Esophagus muscularis mucosa (tissue), 4 donors: Measurements from ENCODE around the gene PROZ. TPM values are rescaled to one million over a fixed set of nuclear protein-coding genes. Genes with fewer than 3 reads are reported as not detected.

ENCODE experiments used
- DNase-seq: peaks from one replicate; pipeline ENCODE4 v3.0.0-alpha.2; 2017; ENCODE audit errors: extremely low spot score
- H3K27ac ChIP-seq, 4 donors: fragments of 200-600 bp; sonication (generic); replicated peaks in 1 of 4; 1 replicate in 3 of 4; 2 replicates in 1 of 4; pipeline ENCODE4 v1.5.1; 2016 to 2019; ENCODE audit warnings: mild to moderate bottlenecking in 1 of 4
- H3K27me3 ChIP-seq, 4 donors: fragments of 200-600 bp; sonication (generic); one replicate each; pipeline versions ENCODE4 v1.5.1 to v1.6.0; 2016 to 2019
- H3K36me3 ChIP-seq, 4 donors: fragments of 200-600 bp; sonication (generic); one replicate each; pipeline ENCODE4 v1.5.1; 2016 to 2019
- H3K4me1 ChIP-seq, 4 donors: fragments of 200-600 bp; sonication (generic); one replicate each; pipeline ENCODE4 v1.5.1; 2016 to 2019
- H3K4me3 ChIP-seq, 4 donors: fragments of 200-600 bp; sonication (generic); 1 replicate in 2 of 4; 2 replicates in 2 of 4; pipeline ENCODE4 v1.5.1; 2016 to 2019; ENCODE audit warnings: mild to moderate bottlenecking in 4 of 4, moderate library complexity in 1 of 4
- H3K9me3 ChIP-seq, 4 donors: fragments of 200-600 bp; sonication (generic); 1 replicate in 3 of 4; 2 replicates in 1 of 4; pipeline ENCODE4 v1.5.1; 2016 to 2019
- EP300 ChIP-seq: sonication (generic); formaldehyde crosslinking; IDR thresholded peaks from one replicate; pipeline ENCODE4 v1.6.1; 2017; ENCODE audit warnings: antibody characterized with exemption
- POLR2A ChIP-seq: fragments of 450-650 bp; IDR thresholded peaks from one replicate; pipeline ENCODE4 v1.6.1; 2017; ENCODE audit warnings: antibody characterized with exemption, moderate library complexity, mild to moderate bottlenecking, low read depth
- POLR2AphosphoS5 ChIP-seq, 2 donors: sonication (generic); formaldehyde crosslinking; IDR thresholded peaks; one replicate each; pipeline ENCODE4 v1.6.1; 2017; ENCODE audit warnings: antibody characterized with exemption in 2 of 2
- WGBS: methylation state at CpG from one replicate; pipeline ENCODE4 v1.1.5; 2018; 5-methylcytosine and 5-hydroxymethylcytosine counted together
- intact Hi-C: fragments of 100-400 bp; cut with DNase I; formaldehyde crosslinking; loops from one replicate; pipeline ENCODE4 v1.15.1; 2023
- total RNA-seq, 4 donors: library from RNA; depleted of rRNA; stranded (reverse); fragments of >200 nt; gene quantifications; one replicate each; pipeline versions ENCODE4 v1.1.0 to v1.2.1, GENCODE V29; 2016
- TF ChIP-seq, protein P1 (sequence below), 3 experiments: fragments of 200-600 bp in 2 of 3; fragments of 450-650 bp in 1 of 3; sonication (generic) in 2 of 3; IDR thresholded peaks; one replicate each; pipeline ENCODE4 v1.5.1; 2017 to 2019; ENCODE audit warnings: antibody characterized with exemption in 3 of 3, mild to moderate bottlenecking in 2 of 3, moderate library complexity in 1 of 3

Gene PROZ
- total RNA-seq, 4 donors from 2014 or later, result not detected

DNA sequence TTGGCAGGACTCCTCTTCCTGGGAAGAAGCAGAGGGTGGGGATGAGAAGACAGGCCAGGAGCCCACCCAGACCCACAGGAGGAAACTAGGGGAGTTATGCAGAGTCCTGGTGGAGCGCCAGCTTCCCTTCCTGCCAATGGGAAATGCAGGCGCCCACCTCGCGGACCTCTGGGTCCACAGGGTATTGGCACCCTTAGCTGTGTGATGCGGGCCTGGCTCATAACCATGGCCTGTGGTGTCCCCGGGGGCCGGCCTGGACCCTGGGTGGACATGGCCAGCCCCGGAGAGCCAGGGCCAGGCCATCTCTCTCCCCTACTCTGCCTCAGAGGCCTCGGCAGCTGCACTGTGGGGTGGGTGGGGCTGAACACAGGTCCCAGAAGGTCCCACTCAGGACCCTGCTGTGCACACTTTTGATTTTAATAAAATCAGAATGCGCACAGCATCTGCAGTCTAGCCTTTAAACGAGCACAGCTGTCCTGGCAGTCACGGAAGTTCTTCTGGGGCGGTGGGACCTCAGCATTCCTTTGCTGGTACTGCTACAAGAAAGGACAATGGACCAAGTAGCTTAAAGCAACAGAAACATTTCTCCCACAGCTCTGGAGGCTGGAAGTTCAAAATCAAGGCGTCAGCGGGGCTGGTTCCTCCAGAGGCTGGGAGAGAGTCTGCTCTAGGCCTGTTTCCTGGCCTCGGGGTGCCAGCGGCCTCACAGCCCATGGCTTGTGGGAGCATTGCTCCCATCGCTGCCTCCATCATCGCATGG, 34.1 kb upstream of the PROZ start:
- Histone ChIP-seq H3K4me1 (peaks cover 0 to 18% (median 7%) of the 10 kb centered on the region in 4 donors), H3K27ac (no peak overlapping the region), H3K27me3 (peaks cover 0 to 9% (median 0%) of the 10 kb centered on the region in 4 donors), H3K9me3 (no peaks in the 10 kb centered on the region), H3K36me3 (no peaks in the 10 kb centered on the region), H3K4me3 (no peak overlapping the region)
- intact Hi-C loops, result no loop called here
- DNase-seq, result no peak
- no peak for TF ChIP-seq POLR2AphosphoS5 (IDR thresholded peaks at IDR 0.05)
- TF ChIP-seq EP300, result no peak
- TF ChIP-seq, protein P1, sequence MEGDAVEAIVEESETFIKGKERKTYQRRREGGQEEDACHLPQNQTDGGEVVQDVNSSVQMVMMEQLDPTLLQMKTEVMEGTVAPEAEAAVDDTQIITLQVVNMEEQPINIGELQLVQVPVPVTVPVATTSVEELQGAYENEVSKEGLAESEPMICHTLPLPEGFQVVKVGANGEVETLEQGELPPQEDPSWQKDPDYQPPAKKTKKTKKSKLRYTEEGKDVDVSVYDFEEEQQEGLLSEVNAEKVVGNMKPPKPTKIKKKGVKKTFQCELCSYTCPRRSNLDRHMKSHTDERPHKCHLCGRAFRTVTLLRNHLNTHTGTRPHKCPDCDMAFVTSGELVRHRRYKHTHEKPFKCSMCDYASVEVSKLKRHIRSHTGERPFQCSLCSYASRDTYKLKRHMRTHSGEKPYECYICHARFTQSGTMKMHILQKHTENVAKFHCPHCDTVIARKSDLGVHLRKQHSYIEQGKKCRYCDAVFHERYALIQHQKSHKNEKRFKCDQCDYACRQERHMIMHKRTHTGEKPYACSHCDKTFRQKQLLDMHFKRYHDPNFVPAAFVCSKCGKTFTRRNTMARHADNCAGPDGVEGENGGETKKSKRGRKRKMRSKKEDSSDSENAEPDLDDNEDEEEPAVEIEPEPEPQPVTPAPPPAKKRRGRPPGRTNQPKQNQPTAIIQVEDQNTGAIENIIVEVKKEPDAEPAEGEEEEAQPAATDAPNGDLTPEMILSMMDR (IDR thresholded peaks at IDR 0.05), result no peak
- no peak for TF ChIP-seq POLR2A
- WGBS, result 98% methylated on average over 10 of the region's 19 CpGs

DNA sequence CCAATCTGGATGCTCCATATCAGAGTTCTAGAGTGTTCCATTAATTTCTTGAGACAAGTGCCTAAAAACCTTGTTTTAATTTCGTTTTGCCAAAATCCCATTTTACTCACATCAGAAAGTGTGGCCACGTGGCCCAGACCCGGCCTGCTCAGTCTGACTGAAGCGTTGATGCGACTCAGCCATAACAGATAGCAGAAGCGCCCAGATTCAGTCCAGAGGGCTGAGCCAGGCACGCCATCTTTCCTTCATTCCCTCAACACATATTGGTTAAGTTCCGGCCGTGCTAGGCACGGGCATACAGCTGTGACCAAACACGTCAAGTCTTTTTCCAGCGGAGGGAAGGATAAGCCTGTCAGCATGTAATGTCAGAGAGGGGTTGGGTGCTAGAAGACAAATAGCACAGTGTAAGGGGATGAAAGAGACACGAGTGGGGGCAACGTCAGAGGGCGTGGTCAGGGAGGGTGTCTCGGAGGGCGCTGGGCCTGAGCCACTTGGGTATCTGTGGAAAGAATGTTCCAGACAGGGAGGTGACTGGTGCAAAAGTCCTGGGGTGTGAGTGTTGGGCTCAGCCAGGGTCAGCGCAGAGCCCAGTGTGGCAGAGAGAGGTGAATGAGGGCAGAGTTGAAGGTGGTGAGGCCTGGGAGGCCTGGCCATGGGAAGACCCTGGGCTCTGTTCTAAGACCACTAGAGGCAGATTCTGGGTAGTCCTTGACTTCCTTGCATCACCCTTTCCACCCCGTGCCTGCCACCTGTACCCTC, 32.8 kb upstream of the PROZ start:
- 89% methylated on average over 18 of the region's 19 CpGs for WGBS
- no peaks in the 10 kb centered on the region for H3K9me3 ChIP-seq
- H3K4me3 ChIP-seq, result no peak overlapping the region
- no peak for DNase-seq
- no peak overlapping the region for H3K27ac ChIP-seq
- peaks cover 0 to 22% (median 2%) of the 10 kb centered on the region in 4 donors for H3K27me3 ChIP-seq
- no peaks in the 10 kb centered on the region for H3K36me3 ChIP-seq
- peaks cover 0 to 26% (median 17%) of the 10 kb centered on the region in 4 donors for H3K4me1 ChIP-seq
- TF ChIP-seq EP300 (no peak), POLR2AphosphoS5 (IDR thresholded peaks at IDR 0.05) (no peak), POLR2A (no peak)
- TF ChIP-seq, protein P1 (IDR thresholded peaks at IDR 0.05), result no peak
- intact Hi-C loops, result no loop called here

GRCh38 chr13:113126265-113127150, 31.9 kb upstream of the PROZ start:
- Histone ChIP-seq H3K4me3 (no peak overlapping the region), H3K27me3 (peaks cover 0 to 25% (median 2%) of the 10 kb centered on the region in 4 donors), H3K36me3 (no peaks in the 10 kb centered on the region), H3K9me3 (no peaks in the 10 kb centered on the region), H3K4me1 (peaks cover 0 to 26% (median 17%) of the 10 kb centered on the region in 4 donors), H3K27ac (no peak overlapping the region)
- 86% methylated on average over 18 of the region's 18 CpGs for WGBS
- intact Hi-C loops, result no loop called here
- DNase-seq, result no peak
- TF ChIP-seq EP300 (no peak), POLR2AphosphoS5 (IDR thresholded peaks at IDR 0.05) (no peak), POLR2A (no peak)
- TF ChIP-seq, protein P1 (IDR thresholded peaks at IDR 0.05), result no peak

DNA sequence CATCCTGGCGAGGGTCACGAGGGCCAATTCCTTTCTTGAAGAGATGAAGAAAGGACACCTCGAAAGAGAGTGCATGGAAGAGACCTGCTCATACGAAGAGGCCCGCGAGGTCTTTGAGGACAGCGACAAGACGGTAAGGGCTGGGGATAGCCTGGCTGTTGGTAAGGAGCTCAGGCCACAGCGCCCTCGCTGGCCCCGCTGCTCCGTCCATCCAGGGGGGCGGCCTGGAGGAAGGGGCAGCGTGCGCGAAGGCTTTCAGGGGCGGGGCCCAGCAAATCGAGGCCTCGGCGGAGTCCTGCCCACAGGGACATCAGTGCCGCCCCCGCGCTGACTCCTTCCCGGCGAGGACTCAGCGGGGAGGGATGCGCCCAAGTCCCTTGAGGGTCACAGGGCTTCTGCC, 29.0 kb upstream of the PROZ start:
- no peaks in the 10 kb centered on the region for H3K9me3 ChIP-seq
- TF ChIP-seq POLR2A, result no peak
- no peak for TF ChIP-seq POLR2AphosphoS5 (IDR thresholded peaks at IDR 0.05)
- TF ChIP-seq EP300, result no peak
- TF ChIP-seq, protein P1 (IDR thresholded peaks at IDR 0.05), result no peak
- H3K27me3 ChIP-seq, result peaks cover 0 to 21% (median 2%) of the 10 kb centered on the region in 4 donors
- peaks cover 0 to 12% (median 10%) of the 10 kb centered on the region in 4 donors for H3K4me1 ChIP-seq
- no peak overlapping the region for H3K27ac ChIP-seq
- no peaks in the 10 kb centered on the region for H3K36me3 ChIP-seq
- intact Hi-C loops, result no loop called here
- WGBS, result 78% methylated on average over 12 of the region's 27 CpGs
- no peak for DNase-seq
- peak overlapping the region; percentile 45 to 53 (median 49) for H3K4me3 ChIP-seq
